22Rv1 (cell line): Measurements from ENCODE around the gene LCP2.

Experiments used
- CTCF ChIP-seq: fragments of 450-650 bp; IDR thresholded peaks from 2 replicates; pipeline ENCODE4 v1.5.1; 2017; ENCODE audit warnings: mild to moderate bottlenecking
- ZFX ChIP-seq: fragments of 450-650 bp; IDR thresholded peaks from 2 replicates; pipeline ENCODE4 v1.6.1; 2017; ENCODE audit warnings: antibody characterized with exemption, borderline replicate concordance

DNA sequence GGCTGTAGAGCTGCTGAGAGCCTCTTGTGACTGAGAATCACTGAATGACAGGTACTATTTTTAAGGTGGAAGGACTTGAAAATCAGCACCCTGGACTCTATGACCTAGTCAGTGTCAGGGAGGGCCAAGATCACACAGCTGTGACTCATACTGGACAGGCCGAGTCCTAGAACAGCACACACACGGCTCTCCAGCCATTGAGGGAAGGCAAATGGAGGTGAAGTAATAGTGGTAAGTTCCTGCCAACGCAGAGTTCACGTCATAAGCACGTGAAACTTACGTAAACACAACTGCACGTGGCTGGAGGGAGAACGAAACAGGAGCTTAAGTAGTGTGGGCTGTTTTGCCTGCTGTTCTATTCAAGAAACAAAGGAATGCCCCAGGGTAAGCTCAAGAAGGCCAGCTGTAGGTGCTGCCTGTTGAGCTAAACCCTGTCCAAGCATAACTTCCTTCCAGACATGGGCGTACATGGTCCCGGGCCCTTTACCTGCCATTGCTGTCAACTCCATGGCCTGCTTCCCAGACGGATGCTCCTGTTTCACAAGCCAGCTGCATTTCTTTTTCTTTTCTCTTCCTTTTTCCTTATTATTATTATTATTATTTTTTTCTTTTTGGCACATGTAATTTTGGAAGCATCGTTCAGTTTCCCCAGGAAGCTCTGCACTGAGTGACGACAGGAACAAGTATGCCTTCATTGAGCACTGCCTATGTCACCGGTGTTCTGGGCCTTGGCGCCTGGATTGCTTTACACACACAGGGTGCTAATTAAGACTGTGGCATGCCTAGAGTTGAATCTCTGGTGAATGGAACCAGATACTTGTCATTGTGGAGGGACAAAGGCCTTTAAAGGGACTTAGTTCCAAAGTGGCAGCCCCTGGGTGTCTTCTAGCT is 10.2 kb upstream of the LCP2 start:
- TF ChIP-seq CTCF, result no peak
- TF ChIP-seq ZFX, result no peak
